ENCODE results near the gene ITGB5. TPM values are rescaled to one million over a fixed set of nuclear protein-coding genes. Genes with fewer than 3 reads are reported as not detected.

ITGB5 gene
- total RNA-seq, 2 experiments from 2014 or later = not detected

DNA sequence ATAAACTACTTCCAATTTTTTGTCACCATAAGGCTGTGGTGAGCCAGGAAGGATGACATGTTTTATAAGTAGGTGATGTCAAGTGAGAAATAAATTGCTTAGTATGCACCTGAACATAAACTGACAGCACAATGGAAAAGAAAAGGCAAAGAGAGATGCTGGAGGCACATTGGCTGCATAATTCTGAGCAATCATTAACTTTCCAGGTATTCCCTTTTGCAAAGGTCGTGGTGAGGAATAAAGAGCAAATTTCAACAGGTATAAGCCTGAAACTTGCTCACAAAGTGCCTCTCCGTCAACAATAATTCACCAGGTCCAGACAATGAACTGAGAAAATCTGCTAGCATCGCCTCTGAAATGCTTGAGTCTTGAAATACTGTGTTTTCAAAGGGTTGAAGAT, 48.2 kb downstream of the ITGB5 start:
- Histone ChIP-seq H3K36me3 (ENCODE audit: insufficient read depth, low read length) (no peaks in the 10 kb centered on the region), H3K4me1 (ENCODE audit: insufficient read depth, low read length, poor library complexity, severe bottlenecking) (no peaks in the 10 kb centered on the region), H2AFZ (ENCODE audit: low read length) (no peak overlapping the region), H3K9me3 (ENCODE audit: low read length) (no peaks in the 10 kb centered on the region), H3K4me2 (ENCODE audit: low read length) (no peak overlapping the region), H3K79me2 (ENCODE audit: insufficient read depth, low read depth, low read length) (no peaks in the 10 kb centered on the region), H3K4me3 (ENCODE audit: low read depth, low read length, poor library complexity, severe bottlenecking) (no peak overlapping the region), H3K9me2 (ENCODE audit: insufficient read depth, low read length) (no peaks in the 10 kb centered on the region), H4K20me1 (ENCODE audit: insufficient read depth, low read length) (no peaks in the 10 kb centered on the region), H3K27ac (ENCODE audit: low read depth, low read length, poor library complexity, severe bottlenecking) (no peak overlapping the region)
- BruUV-seq (replicated peaks) = no TSS peak
- intact Hi-C loops (cut with micrococcal nuclease; ENCODE audit: unreplicated experiment) = no loop called here
- no peak for DNase-seq (ENCODE audit: low spot score)
- no peak for TF ChIP-seq EZH2phosphoT487 (IDR thresholded peaks at IDR 0.05; ENCODE audit: borderline replicate concordance, low read depth, low read length)
- TF ChIP-seq, protein P1, sequence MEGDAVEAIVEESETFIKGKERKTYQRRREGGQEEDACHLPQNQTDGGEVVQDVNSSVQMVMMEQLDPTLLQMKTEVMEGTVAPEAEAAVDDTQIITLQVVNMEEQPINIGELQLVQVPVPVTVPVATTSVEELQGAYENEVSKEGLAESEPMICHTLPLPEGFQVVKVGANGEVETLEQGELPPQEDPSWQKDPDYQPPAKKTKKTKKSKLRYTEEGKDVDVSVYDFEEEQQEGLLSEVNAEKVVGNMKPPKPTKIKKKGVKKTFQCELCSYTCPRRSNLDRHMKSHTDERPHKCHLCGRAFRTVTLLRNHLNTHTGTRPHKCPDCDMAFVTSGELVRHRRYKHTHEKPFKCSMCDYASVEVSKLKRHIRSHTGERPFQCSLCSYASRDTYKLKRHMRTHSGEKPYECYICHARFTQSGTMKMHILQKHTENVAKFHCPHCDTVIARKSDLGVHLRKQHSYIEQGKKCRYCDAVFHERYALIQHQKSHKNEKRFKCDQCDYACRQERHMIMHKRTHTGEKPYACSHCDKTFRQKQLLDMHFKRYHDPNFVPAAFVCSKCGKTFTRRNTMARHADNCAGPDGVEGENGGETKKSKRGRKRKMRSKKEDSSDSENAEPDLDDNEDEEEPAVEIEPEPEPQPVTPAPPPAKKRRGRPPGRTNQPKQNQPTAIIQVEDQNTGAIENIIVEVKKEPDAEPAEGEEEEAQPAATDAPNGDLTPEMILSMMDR (conservative IDR thresholded peaks at IDR 0.05; ENCODE audit: low read length) = no peak
- CTCF ChIA-PET (ENCODE audit: unreplicated experiment) = no interaction called here
- POLR2A ChIA-PET = no interaction called here

DNA sequence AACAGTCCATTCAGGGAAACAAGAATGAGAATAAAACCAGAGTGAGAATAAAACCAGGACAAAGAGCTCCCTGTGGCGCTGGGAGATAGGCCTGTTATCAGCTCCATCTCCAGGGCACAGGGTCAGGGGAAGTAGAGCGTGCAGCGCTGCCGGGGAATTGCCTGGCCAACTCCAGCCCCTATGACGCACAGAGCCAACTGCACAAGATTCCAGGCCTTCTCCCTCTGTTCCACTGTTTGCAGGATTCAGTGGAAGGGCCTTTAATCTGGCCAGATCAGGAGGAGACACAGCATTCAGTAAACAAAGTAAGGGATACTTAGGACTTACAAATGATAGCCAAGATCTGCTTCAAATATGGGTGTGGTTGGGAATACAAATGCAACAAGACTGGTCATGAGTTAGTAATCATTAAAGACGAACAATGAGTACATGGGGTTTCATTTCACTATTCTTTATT, 49.4 kb downstream of the ITGB5 start:
- Histone ChIP-seq H3K27ac (ENCODE audit: low read depth, low read length, poor library complexity, severe bottlenecking) (no peak overlapping the region), H3K9me2 (ENCODE audit: insufficient read depth, low read length) (no peaks in the 10 kb centered on the region), H3K79me2 (ENCODE audit: insufficient read depth, low read depth, low read length) (no peaks in the 10 kb centered on the region), H3K9me3 (ENCODE audit: low read length) (no peaks in the 10 kb centered on the region), H3K4me1 (ENCODE audit: insufficient read depth, low read length, poor library complexity, severe bottlenecking) (no peaks in the 10 kb centered on the region), H3K4me3 (ENCODE audit: low read depth, low read length, poor library complexity, severe bottlenecking) (no peak overlapping the region), H3K36me3 (ENCODE audit: insufficient read depth, low read length) (no peaks in the 10 kb centered on the region), H2AFZ (ENCODE audit: low read length) (no peak overlapping the region), H3K4me2 (ENCODE audit: low read length) (no peak overlapping the region), H4K20me1 (ENCODE audit: insufficient read depth, low read length) (no peaks in the 10 kb centered on the region)
- no TSS peak for BruUV-seq (replicated peaks)
- no peak for TF ChIP-seq EZH2phosphoT487 (IDR thresholded peaks at IDR 0.05; ENCODE audit: borderline replicate concordance, low read depth, low read length)
- TF ChIP-seq, protein P1 (conservative IDR thresholded peaks at IDR 0.05; ENCODE audit: low read length) = no peak
- no peak for DNase-seq (ENCODE audit: low spot score)
- CTCF ChIA-PET (ENCODE audit: unreplicated experiment) = no interaction called here
- POLR2A ChIA-PET = interaction anchor here (0.7 kb wide), 1 partner anchor 323 kb away, joined by 3 read pairs; no protein-coding TSS in a partner anchor
- intact Hi-C loops (cut with micrococcal nuclease; ENCODE audit: unreplicated experiment) = no loop called here

DNA sequence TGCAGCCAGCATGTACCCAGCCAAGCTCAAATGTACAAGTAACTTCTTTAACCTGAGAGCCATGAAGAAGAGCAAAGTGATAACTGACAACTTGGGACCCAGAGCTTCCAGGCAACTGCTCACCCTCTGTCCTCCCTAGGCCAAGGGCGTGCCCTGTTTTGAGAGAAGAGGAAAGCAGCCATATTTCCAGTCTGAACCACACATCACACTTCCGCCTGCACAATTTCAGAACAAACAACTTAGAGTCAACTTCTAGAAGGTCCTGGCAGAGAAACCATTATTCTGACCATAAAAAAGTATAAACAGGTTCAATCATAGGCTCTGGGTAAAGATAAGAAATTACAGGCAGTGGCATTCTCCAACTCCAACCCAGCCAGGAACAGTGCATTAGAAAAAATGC, 50.1 kb downstream of the ITGB5 start:
- Histone ChIP-seq H3K4me2 (ENCODE audit: low read length) (no peak overlapping the region), H3K4me3 (ENCODE audit: low read depth, low read length, poor library complexity, severe bottlenecking) (no peak overlapping the region), H3K9me2 (ENCODE audit: insufficient read depth, low read length) (no peaks in the 10 kb centered on the region), H3K36me3 (ENCODE audit: insufficient read depth, low read length) (no peaks in the 10 kb centered on the region), H3K27ac (ENCODE audit: low read depth, low read length, poor library complexity, severe bottlenecking) (no peak overlapping the region), H2AFZ (ENCODE audit: low read length) (peak overlapping the region; percentile 36; the same call in 1 of the 2 replicates), H3K9me3 (ENCODE audit: low read length) (no peaks in the 10 kb centered on the region), H3K4me1 (ENCODE audit: insufficient read depth, low read length, poor library complexity, severe bottlenecking) (no peaks in the 10 kb centered on the region), H4K20me1 (ENCODE audit: insufficient read depth, low read length) (no peaks in the 10 kb centered on the region), H3K79me2 (ENCODE audit: insufficient read depth, low read depth, low read length) (no peaks in the 10 kb centered on the region)
- intact Hi-C loops (cut with micrococcal nuclease; ENCODE audit: unreplicated experiment) = no loop called here
- DNase-seq (ENCODE audit: low spot score) = no peak
- BruUV-seq (replicated peaks) = no TSS peak
- CTCF ChIA-PET (ENCODE audit: unreplicated experiment) = no interaction called here
- TF ChIP-seq, protein P1 (conservative IDR thresholded peaks at IDR 0.05; ENCODE audit: low read length) = no peak
- TF ChIP-seq EZH2phosphoT487 (IDR thresholded peaks at IDR 0.05; ENCODE audit: borderline replicate concordance, low read depth, low read length) = no peak
- POLR2A ChIA-PET = interaction anchor here (0.7 kb wide), 1 partner anchor 324 kb away, joined by 3 read pairs; no protein-coding TSS in a partner anchor
